Upper lobe of right lung (tissue), 1 donor: ENCODE results near the gene MORN4. TPM values are rescaled to one million over a fixed set of nuclear protein-coding genes. Genes with fewer than 3 reads are reported as not detected.
"Not testable (repeated sequence)": the region's sequence is repeated elsewhere in the genome, so short reads cannot be mapped to it uniquely, and the experiment has no call there.

ENCODE experiments used
- ATAC-seq: fragments of 200-7000 bp; cut with Tn5 transposase; one replicate; pipeline ENCODE4 v1.9.1; 2020; ENCODE audit warnings: mild to moderate bottlenecking, moderate library complexity
- DNase-seq: peaks from one replicate; pipeline ENCODE4 v3.0.0-alpha.2; 2020
- H3K27ac ChIP-seq: fragments of 200-600 bp; one replicate; pipeline ENCODE4 v1.8.0; 2022
- H3K27me3 ChIP-seq: fragments of 200-600 bp; one replicate; pipeline ENCODE4 v1.8.0; 2022; ENCODE audit warnings: mild to moderate bottlenecking
- H3K36me3 ChIP-seq: fragments of 200-600 bp; one replicate; pipeline ENCODE4 v1.8.0; 2022
- H3K4me1 ChIP-seq: fragments of 200-600 bp; one replicate; pipeline ENCODE4 v1.8.0; 2022
- H3K4me3 ChIP-seq: fragments of 200-600 bp; one replicate; pipeline ENCODE4 v1.8.0; 2022; ENCODE audit warnings: mild to moderate bottlenecking
- H3K9me3 ChIP-seq: fragments of 200-600 bp; one replicate; pipeline ENCODE4 v1.8.0; 2022
- intact Hi-C: fragments of 100-400 bp; cut with DNase I; formaldehyde crosslinking; loops from one replicate; pipeline ENCODE4 v1.11.0; 2022
- total RNA-seq: library from RNA; stranded (reverse); fragmentation: NEBNext Ultra II Directional; extraction: Animal tissue kit (Norgen Biotek cat#: 25700); gene quantifications from one replicate; pipeline ENCODE4 v1.2.1, GENCODE V29; 2021
- TF ChIP-seq, protein P1 (sequence below): fragments of 200-600 bp; IDR thresholded peaks from one replicate; pipeline ENCODE4 v1.8.0; 2022; ENCODE audit warnings: antibody characterized with exemption
- donor health status: DM: no; HTN: yes; CAD: no; lungs with severe emphysema.

Gene MORN4
- total RNA-seq, 1 donor from 2014 or later = 3.8 TPM

DNA sequence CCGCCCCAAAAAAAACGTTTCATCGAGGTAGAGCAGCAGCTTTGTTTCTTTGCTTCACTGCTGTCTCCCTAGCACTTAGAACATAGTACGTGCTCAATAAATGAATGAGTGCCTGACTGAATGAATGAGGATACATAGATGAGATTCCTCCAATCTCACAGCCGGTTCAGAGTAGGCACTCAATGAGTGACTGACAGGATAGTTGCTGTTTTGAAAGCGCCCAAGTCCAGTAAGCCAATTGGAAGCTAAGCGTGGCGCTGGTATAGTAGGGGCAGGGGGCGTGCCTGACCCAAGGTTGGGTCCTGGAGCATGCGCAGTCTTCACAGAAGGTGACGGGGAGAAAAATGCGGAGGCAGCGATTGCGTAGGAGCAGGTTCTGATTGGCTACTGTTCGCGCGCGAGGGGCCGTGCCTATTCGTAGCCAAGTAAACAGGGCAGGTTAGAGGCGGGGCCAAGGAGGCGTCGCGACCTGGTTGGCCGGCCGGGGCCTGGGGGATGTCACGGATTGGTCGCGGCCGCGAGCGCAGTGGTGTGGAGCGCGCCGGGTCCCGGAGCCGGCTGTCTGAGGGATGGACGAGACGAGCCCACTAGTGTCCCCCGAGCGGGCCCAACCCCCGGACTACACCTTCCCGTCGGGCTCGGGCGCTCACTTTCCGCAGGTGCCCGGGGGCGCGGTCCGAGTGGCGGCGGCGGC is 7.0 kb upstream of the MORN4 start, which contains the start of gene PI4K2A:
Gene PI4K2A, plus strand, starts transcription at position 498 of the 694 bp plus-strand sequence. Its CDS starts 72 bp downstream, at position 570.
- TF ChIP-seq, protein P1, sequence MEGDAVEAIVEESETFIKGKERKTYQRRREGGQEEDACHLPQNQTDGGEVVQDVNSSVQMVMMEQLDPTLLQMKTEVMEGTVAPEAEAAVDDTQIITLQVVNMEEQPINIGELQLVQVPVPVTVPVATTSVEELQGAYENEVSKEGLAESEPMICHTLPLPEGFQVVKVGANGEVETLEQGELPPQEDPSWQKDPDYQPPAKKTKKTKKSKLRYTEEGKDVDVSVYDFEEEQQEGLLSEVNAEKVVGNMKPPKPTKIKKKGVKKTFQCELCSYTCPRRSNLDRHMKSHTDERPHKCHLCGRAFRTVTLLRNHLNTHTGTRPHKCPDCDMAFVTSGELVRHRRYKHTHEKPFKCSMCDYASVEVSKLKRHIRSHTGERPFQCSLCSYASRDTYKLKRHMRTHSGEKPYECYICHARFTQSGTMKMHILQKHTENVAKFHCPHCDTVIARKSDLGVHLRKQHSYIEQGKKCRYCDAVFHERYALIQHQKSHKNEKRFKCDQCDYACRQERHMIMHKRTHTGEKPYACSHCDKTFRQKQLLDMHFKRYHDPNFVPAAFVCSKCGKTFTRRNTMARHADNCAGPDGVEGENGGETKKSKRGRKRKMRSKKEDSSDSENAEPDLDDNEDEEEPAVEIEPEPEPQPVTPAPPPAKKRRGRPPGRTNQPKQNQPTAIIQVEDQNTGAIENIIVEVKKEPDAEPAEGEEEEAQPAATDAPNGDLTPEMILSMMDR = no peak
- intact Hi-C loops = no loop called here

DNA sequence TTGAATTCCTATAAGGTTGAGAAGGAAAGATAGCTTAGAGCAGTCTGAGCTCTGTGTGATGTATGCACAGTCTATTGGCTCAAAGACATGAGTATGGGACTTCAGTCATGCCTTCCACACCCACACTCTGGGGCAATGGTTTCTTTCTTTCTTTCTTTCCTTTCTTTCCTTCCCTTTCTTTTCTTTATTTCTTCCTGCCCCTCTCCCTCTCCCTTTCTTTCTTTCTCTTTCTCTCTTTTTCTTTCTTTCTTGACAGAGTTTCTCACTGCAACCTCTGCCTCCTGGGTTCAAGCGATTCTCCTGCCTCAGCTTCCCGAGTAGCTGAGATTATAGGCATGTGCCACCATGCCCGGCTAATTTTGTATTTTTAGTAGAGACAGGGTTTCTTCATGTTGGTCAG is 5.8 kb upstream of the MORN4 start:
- H3K27me3 ChIP-seq, H3K27ac ChIP-seq, intact Hi-C loops, H3K4me3 ChIP-seq, H3K9me3 ChIP-seq, H3K36me3 ChIP-seq, DNase-seq, ATAC-seq: not testable (repeated sequence)
- peaks cover 17% of the 10 kb centered on the region for H3K4me1 ChIP-seq

More for the DNA sequence above, 7.0 kb upstream of the MORN4 start, which contains the start of gene PI4K2A:
- Histone ChIP-seq H3K4me1 (peaks cover 17% of the 10 kb centered on the region), H3K36me3 (peaks cover 6% of the 10 kb centered on the region), H3K27me3 (no peaks in the 10 kb centered on the region), H3K27ac (peak within 1 kb of the TSS; percentile 85), H3K4me3 (peak within 1 kb of the TSS; percentile 83), H3K9me3 (no peaks in the 10 kb centered on the region)
- peak; percentile 99 for ATAC-seq
- DNase-seq = peak; percentile 99

DNA sequence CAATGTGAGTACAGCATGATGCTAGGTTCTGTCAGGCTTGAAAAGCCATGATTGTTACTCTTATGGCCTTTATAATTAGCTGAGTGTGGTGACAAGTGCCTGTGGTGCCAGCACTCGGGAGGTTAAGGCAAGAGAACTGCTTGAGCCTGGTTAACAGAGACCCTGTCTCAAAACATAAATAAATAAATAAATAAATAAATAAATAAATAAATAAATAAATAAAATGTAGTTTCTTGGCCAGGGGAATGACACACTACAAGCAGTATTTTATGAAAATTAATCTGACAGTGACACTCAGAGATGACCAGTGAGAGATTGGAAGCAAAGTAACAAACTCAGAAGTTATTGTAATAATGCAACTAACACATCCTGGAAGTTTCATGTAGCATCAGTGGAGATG is 2.3 kb upstream of the MORN4 start:
- Histone ChIP-seq H3K4me1 (peaks cover 4% of the 10 kb centered on the region), H3K27ac (no peak overlapping the region), H3K9me3 (no peaks in the 10 kb centered on the region), H3K4me3 (no peak overlapping the region), H3K27me3 (no peaks in the 10 kb centered on the region), H3K36me3 (no peaks in the 10 kb centered on the region)
- TF ChIP-seq, protein P1 = no peak
- DNase-seq (no peak), ATAC-seq (no peak)
- intact Hi-C loops = no loop called here

DNA sequence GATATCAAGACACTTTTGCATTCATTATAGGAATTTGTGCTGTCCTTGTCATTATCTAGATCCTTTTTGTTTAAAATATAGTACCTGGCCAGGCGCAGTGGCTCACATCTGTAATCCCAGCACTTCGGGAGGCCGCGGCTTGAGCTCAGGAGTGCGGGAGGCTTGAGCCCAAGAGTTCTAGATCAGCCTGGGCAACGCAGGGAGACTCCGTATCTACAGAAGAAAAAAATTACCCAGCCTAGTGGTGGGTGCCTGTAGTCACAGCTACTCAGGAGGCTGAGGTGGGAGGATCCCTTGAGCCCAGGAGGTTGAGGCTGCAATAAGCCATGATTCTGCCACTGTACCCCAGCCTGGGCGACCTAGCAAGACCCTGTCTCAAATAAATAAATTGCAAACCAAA is 621 bp upstream of the MORN4 start:
- DNase-seq (no peak), ATAC-seq (peak; percentile 46)
- no peaks in the 10 kb centered on the region for H3K9me3 ChIP-seq
- H3K4me3 ChIP-seq = peak overlapping the region; percentile 81
- H3K27me3 ChIP-seq = no peaks in the 10 kb centered on the region
- intact Hi-C loops = no loop called here
- TF ChIP-seq, protein P1 = peak; percentile 26
- H3K4me1 ChIP-seq = peaks cover 4% of the 10 kb centered on the region
- peak overlapping the region; percentile 70 for H3K27ac ChIP-seq
- H3K36me3 ChIP-seq = no peaks in the 10 kb centered on the region

DNA sequence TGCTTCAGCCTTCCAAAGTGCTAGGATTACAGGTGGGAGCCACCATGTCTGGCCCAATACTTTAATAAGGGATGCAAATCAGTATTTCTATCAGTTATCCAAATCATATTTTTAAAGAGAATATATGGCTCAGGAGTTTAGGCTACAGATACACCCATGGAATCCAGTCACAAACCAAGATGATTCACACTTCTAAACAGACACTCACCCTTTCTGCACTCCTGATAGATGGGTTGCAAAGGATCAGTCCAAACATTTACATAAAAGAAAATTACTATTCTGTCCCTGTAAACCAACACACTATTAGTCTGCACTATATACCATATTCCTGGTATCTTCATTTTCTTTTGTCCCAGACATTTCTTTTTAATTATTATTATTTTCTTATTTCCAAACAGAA is 2.2 kb downstream of the MORN4 start:
- TF ChIP-seq, protein P1 = no peak
- Histone ChIP-seq H3K27me3 (no peaks in the 10 kb centered on the region), H3K36me3 (no peaks in the 10 kb centered on the region), H3K27ac (no peak overlapping the region), H3K4me1 (peaks cover 4% of the 10 kb centered on the region), H3K4me3 (no peak overlapping the region), H3K9me3 (no peaks in the 10 kb centered on the region)
- no peak for DNase-seq
- intact Hi-C loops = no loop called here
- no peak for ATAC-seq

DNA sequence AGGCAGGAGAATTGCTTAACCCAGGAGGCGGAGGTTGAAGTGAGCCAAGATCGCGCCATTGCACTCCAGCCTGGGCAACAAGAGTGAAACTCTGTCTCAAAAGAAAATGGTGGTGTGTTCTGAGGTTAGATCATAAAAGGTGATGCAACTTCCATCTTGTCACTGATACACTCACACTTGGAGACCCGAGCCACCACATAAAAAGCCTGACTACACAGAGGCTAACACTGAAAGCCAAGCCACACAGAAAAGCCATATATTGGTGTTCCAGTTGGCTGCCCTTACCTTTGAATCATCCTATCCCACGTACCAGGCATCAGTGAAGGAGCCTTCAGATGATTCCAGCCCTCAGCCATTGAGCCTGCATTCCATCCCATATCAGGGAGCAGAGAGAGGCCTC is 4.0 kb downstream of the MORN4 start:
- Histone ChIP-seq H3K4me1 (peaks cover 4% of the 10 kb centered on the region), H3K27ac (no peak overlapping the region), H3K27me3 (no peaks in the 10 kb centered on the region), H3K9me3 (no peaks in the 10 kb centered on the region), H3K36me3 (no peaks in the 10 kb centered on the region), H3K4me3 (no peak overlapping the region)
- DNase-seq = no peak
- intact Hi-C loops = no loop called here
- TF ChIP-seq, protein P1 = no peak
- no peak for ATAC-seq
